Activated T-helper 2 cell treated with anti-CD3 and anti-CD28 coated beads, Interferon-gamma antibody, Interleukin-2, Interleukin-4, amounts not matched to agents 10 μg/mL and 5 μg/mL and 100 μg/mL, durations not matched to agents 14 hours and 24 hours and 36 hours (primary cell): ENCODE measurements around the gene ZBTB38. TPM values are rescaled to one million over a fixed set of nuclear protein-coding genes. Genes with fewer than 3 reads are reported as not detected.
A peak's percentile ranks its signal among the peaks of the same experiment; 100 is the strongest.

ENCODE experiments used
- DNase-seq: peaks from one replicate; pipeline ENCODE4 v3.0.0; 2021; ENCODE audit warnings: low spot score
- H3K27ac Mint-ChIP-seq: one replicate; pipeline ENCODE4 v1.8.0; 2021; ENCODE audit warnings: mixed read lengths
- H3K27me3 Mint-ChIP-seq: one replicate; pipeline ENCODE4 v1.8.0; 2021; ENCODE audit warnings: low read depth, mixed read lengths
- H3K36me3 Mint-ChIP-seq: one replicate; pipeline ENCODE4 v1.8.0; 2021; ENCODE audit warnings: low read depth, mixed read lengths
- H3K4me1 Mint-ChIP-seq: one replicate; pipeline ENCODE4 v1.8.0; 2021; ENCODE audit warnings: low read depth, mixed read lengths
- H3K4me3 Mint-ChIP-seq: one replicate; pipeline ENCODE4 v1.8.0; 2021; ENCODE audit warnings: low read depth, mild to moderate bottlenecking, moderate library complexity, mixed read lengths
- H3K9me3 Mint-ChIP-seq: one replicate; pipeline ENCODE4 v1.8.0; 2021; ENCODE audit warnings: mixed read lengths
- intact Hi-C: fragments of 100-400 bp; cut with micrococcal nuclease; formaldehyde crosslinking; loops from one replicate; pipeline ENCODE4 v1.15.1; 2023
- total RNA-seq: library from RNA; stranded (reverse); gene quantifications from 2 replicates; pipeline ENCODE4 v1.2.3, GENCODE V29; 2022

Gene ZBTB38
- total RNA-seq, 1 donor from 2014 or later = 25.4 TPM

DNA sequence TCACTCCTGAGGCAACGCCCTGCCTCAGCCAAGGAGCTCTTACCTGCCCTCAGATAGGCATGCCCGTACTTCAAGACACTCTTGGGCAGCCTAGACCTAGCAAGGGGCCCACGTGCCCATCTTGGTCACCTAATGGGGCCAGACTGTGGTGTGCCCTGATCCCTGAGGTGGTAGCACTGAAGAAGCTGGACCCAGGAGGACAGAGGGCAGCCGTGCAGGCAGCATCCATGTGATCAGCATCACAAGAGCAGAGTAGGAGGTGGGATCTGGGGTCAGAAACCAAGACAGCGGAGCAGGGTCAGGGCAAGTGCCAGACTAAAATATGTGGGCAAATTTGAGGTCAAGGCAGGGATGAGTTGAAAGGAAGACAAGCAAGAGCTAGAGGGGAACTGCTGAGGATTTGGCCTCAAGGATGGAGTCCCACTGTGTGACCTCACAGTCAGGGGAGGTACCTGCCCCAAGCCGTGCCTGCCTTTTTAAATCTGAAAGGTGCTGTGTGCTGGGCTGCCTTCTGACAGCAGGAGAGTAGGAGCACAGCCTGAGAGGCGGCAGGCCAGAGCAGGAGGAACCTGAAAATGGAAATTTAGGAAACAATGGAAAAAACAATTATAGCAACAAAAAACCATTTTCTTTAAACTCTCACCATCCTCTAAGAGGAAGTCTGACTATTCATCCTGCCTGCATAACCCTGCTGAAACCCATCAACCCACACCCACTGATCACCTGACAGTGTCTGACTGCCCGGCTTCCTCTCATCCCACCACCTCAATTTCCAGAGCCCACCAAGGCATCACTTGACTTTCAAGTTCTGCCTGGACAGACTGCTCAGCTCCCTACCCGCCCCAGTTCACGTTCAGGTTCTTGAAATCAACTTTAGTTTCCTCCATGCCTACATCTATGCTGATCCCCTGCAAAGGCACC is 7.3 kb downstream of the ZBTB38 start:
- H3K4me1 Mint-ChIP-seq = peaks cover 39% of the 10 kb centered on the region
- no peaks in the 10 kb centered on the region for H3K27me3 Mint-ChIP-seq
- no peak for DNase-seq
- H3K4me3 Mint-ChIP-seq = no peak overlapping the region
- no peaks in the 10 kb centered on the region for H3K9me3 Mint-ChIP-seq
- peak overlapping the region; percentile 27 for H3K27ac Mint-ChIP-seq
- intact Hi-C loops = no loop called here
- no peaks in the 10 kb centered on the region for H3K36me3 Mint-ChIP-seq

DNA sequence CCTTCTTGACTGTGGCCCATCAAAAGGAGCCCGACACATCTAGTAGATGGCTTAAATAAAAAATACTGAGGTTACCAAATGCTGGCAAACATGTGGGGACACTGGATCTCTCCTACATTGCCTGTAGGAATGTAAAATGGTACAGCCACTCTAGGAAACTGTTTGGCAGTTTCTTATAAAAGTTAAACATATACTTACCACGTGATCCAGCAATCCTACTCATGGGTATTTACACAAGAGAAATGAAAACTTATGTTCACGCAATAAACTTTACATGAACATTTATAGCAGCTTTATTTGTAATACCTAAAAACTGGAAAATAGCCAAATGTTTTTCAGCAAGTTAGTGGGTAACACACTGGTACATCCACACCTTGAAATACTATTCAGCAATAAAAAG is 9.1 kb downstream of the ZBTB38 start:
- Mint-ChIP-seq H3K4me3 (no peak overlapping the region), H3K27ac (no peak overlapping the region), H3K4me1 (peaks cover 36% of the 10 kb centered on the region)

DNA sequence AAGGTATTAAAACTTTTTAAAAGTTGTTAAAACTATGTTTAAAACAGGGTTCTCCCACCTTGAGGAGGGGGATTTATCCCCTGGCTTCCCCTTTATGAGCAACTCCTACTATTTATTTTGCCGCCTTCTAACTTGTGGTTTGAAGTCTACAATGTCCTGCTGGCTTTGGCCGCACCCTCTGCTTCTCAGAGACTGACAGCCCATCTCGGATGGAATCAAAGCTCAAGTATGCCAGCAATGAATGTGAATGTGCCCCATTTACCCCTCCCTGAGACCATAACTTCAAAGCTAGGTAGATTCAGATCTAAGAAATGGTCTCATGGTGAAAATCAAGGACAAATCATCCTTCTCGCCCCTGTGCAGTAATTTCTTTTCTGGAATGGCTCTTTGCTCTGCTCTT is 10.3 kb downstream of the ZBTB38 start:
- peaks cover 29% of the 10 kb centered on the region for H3K4me1 Mint-ChIP-seq
- DNase-seq = no peak
- H3K27me3 Mint-ChIP-seq = no peaks in the 10 kb centered on the region
- H3K4me3 Mint-ChIP-seq = no peak overlapping the region
- no peaks in the 10 kb centered on the region for H3K36me3 Mint-ChIP-seq
- no peaks in the 10 kb centered on the region for H3K9me3 Mint-ChIP-seq
- intact Hi-C loops = no loop called here
- no peak overlapping the region for H3K27ac Mint-ChIP-seq

More for the DNA sequence above, 9.1 kb downstream of the ZBTB38 start:
- no peak for DNase-seq
- H3K27me3 Mint-ChIP-seq = no peaks in the 10 kb centered on the region
- intact Hi-C loops = no loop called here
- H3K36me3 Mint-ChIP-seq = no peaks in the 10 kb centered on the region
- no peaks in the 10 kb centered on the region for H3K9me3 Mint-ChIP-seq

DNA sequence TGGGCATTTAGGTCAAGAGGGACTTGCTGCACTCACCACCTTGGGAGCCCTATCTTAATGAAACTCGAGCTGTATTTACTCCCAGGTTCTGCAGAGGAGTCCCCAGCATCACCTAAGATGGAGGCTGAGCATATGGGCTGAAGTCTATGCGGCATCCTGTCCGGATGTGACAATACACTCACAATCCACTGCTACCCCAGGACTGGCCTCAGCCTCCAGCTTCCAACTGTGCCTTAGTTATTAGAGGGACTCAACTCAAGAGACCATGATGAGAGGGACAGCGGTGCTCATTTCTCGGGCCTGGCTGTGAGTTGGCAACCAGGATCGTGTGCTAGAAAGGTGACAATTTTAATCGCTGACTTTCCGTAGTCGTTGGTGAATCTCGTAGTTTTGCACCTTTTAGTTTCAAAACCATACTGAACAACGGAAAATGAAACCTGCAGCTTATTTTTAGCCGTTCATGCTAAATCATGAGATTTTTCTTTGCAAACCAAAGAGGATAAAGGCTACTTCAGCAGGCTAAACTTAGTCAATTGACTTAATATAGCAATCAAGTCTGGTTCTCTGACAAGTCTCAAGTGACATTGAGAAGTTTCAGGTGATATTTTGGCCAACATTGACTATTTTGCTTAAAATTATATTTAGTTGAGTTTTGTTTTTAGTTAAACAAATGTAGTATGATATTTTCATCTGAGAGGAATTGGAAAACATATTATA is 11.1 kb downstream of the ZBTB38 start:
- Mint-ChIP-seq H3K9me3 (no peaks in the 10 kb centered on the region), H3K36me3 (no peaks in the 10 kb centered on the region), H3K4me3 (no peak overlapping the region), H3K27ac (peak overlapping the region; percentile 44), H3K27me3 (no peaks in the 10 kb centered on the region), H3K4me1 (peaks cover 28% of the 10 kb centered on the region)
- no peak for DNase-seq
- intact Hi-C loops = no loop called here

DNA sequence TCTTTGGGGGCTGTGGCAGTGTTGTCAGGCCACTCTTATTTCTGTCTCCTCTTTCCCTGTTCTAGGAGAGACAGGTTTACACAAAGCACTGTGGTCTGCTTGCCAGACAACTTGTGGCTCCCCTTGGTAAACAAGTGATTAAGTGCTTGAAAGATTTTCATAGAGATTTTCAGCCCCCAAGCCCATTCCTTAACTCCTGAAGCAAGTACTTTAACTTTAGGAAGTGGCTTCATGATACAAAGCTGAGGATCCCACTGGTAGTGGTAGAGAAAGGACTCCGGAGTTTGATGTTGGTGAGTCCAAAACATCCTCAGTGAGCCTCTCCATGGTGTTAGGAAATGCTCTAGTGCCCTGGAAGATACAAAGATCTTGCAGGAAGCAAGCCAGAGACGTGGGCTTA is 12.0 kb downstream of the ZBTB38 start:
- Mint-ChIP-seq H3K27ac (peak overlapping the region; percentile 13), H3K4me3 (no peak overlapping the region), H3K9me3 (no peaks in the 10 kb centered on the region), H3K4me1 (peaks cover 28% of the 10 kb centered on the region), H3K36me3 (no peaks in the 10 kb centered on the region), H3K27me3 (no peaks in the 10 kb centered on the region)
- intact Hi-C loops = no loop called here
- DNase-seq = no peak

DNA sequence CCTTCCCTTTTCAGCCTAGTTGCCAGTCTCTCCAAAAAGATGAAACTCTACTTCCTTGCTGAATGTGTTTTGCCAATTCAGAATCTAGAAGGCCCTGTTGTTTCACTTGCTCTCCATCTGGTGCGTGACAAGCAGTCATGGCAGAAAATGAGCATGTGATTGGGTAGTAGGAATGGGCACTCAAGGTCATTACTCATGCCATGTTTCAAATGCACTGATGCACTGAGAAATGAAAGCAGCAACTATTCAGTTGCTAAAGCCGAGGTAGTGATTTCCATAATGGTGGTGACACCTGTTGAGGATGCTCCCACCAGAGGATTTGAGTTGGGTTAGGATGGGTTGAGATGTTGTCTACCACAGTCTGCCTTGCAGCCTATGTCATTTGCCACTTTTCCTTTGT is 12.7 kb downstream of the ZBTB38 start:
- no peak overlapping the region for H3K4me3 Mint-ChIP-seq
- no peaks in the 10 kb centered on the region for H3K36me3 Mint-ChIP-seq
- no peaks in the 10 kb centered on the region for H3K9me3 Mint-ChIP-seq
- H3K27ac Mint-ChIP-seq = no peak overlapping the region
- DNase-seq = no peak
- peaks cover 3% of the 10 kb centered on the region for H3K27me3 Mint-ChIP-seq
- H3K4me1 Mint-ChIP-seq = peaks cover 21% of the 10 kb centered on the region
- intact Hi-C loops = no loop called here

DNA sequence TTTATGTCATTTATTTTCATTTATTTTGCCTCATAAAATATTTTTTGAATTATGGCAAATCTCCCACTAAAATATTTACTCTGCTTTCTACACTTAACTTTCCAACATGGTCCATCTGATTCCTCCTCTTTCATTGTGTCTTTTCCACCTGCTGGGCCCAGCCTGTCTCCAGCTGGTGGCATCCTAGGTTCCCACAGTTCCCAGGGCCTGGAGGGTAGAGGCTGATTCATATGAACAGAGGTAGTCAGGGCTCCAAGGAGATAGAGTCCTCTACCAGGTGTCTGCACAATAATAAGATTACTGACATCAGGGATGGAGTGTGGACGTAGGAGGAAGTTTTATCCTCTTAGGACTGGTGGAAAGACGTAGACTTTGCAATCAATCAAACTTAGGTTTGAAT is 14.3 kb downstream of the ZBTB38 start:
- intact Hi-C loops = no loop called here
- H3K36me3 Mint-ChIP-seq = no peaks in the 10 kb centered on the region
- peaks cover 6% of the 10 kb centered on the region for H3K27me3 Mint-ChIP-seq
- H3K27ac Mint-ChIP-seq = no peak overlapping the region
- no peak overlapping the region for H3K4me3 Mint-ChIP-seq
- DNase-seq = no peak
- H3K4me1 Mint-ChIP-seq = peaks cover 10% of the 10 kb centered on the region
- H3K9me3 Mint-ChIP-seq = no peaks in the 10 kb centered on the region

DNA sequence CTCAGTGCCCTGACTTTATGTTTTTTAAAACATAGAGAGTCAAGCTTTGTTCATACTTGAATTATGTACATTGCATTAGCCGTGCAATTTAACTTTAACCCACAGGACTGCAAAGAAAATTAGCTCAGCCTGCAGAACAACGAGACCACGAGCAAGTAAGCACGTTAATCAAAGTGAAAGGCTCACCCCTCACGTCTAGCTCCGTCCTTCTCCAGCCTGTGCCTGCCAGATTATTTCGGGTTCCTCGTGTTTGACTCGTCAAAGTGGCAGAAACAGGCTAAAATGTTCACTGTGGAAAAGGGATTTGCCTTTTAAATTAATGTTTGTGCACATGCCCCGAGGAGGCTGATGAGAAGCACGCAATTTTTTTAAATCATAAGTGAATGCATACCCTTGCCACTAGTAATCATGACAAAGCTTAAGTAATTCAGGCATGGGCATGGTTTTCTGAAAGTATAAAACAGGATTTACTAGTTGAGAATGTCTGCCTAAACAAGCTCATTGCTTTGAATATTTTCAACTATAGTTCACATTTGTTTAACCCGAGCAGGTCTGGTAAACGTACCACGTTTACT is 15.3 kb downstream of the ZBTB38 start:
- DNase-seq = no peak
- Mint-ChIP-seq H3K4me3 (no peak overlapping the region), H3K4me1 (peaks cover 9% of the 10 kb centered on the region), H3K9me3 (no peaks in the 10 kb centered on the region), H3K27me3 (peaks cover 6% of the 10 kb centered on the region), H3K27ac (no peak overlapping the region), H3K36me3 (no peaks in the 10 kb centered on the region)
- intact Hi-C loops = loop anchor here (2.0 kb wide), 1 partner anchor 13 kb away; no protein-coding TSS in a partner anchor

DNA sequence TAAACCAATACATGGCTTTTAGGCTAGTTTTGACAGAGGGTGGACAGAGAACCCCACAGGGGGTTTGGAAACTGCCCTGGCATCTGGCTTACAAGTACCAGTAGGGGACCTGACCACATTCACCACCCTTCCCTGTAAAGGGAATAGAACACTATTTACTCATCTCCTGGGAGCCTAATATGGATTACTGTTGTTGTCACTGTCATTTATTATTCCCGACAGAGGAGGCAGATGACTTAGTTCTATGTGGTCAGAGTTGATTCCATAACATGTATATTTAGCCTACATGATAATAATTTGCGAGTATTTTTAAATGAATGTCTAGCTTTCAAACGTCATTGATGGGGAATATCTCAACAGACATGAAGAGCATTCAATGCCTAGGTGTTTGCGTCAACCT is 15.9 kb downstream of the ZBTB38 start:
- no peak overlapping the region for H3K4me3 Mint-ChIP-seq

DNA sequence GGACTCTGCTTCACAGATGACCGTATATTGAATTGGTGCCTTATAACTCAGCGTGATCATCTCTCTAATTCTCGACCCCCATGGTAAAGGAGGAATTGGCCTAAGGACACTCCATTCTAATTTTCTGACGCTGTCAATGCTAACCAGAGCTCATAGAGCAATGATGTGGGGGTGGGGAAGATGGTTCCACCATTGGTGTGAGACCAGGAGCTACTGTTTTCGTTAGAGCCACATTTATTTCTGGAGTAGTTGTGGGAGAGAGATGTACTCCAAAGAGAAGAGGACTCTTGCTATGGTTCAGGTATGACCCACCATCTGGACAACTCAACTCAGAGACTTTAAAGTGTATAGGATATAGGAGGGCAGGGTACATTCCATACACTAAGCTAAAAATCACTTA is 16.3 kb downstream of the ZBTB38 start:
- peaks cover 6% of the 10 kb centered on the region for H3K27me3 Mint-ChIP-seq
- H3K9me3 Mint-ChIP-seq = no peaks in the 10 kb centered on the region
- DNase-seq = no peak
- no peak overlapping the region for H3K27ac Mint-ChIP-seq
- H3K4me1 Mint-ChIP-seq = peaks cover 9% of the 10 kb centered on the region
- intact Hi-C loops = loop anchor here (2.0 kb wide), 1 partner anchor 14 kb away; no protein-coding TSS in a partner anchor
- H3K4me3 Mint-ChIP-seq = no peak overlapping the region
- no peaks in the 10 kb centered on the region for H3K36me3 Mint-ChIP-seq

More for the DNA sequence above, 15.9 kb downstream of the ZBTB38 start:
- Mint-ChIP-seq H3K36me3 (no peaks in the 10 kb centered on the region), H3K27me3 (peaks cover 6% of the 10 kb centered on the region), H3K9me3 (no peaks in the 10 kb centered on the region), H3K27ac (no peak overlapping the region), H3K4me1 (peaks cover 8% of the 10 kb centered on the region)
- no peak for DNase-seq
- intact Hi-C loops = loop anchor here (2.0 kb wide), 1 partner anchor 13 kb away; no protein-coding TSS in a partner anchor

DNA sequence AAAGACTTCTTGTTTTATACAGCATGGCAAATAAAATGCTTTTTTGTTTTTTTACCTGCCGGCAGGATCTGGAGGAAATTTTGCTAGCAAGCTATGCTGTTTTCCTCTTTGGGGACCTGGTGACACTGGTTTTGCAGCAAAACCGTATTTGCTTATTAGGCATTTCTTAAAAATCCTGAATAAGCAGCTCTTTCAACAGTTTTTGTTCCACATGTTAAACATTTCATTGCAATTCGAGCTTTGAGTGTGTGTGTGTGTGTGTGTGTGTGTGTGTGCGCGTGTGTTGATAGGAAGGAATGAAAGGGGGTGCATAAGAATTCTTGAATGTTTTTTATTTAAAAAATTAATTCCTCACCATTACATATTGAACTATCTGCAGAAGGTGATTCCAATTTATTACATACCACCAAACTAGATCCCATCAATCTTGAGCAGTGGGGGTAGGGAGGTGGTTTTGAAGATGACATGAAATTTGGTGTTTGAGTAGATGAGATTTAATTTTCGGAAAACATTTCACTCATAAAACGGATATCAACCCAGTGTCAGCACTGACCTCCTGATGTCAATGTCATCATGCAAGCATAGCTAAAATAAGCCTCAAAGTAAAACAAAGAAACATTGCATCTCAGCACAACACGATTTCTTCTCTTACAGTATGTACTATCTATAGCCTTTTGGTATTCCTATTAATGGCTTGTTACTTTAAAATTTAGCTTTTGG is 17.3 kb downstream of the ZBTB38 start:
- H3K4me1 Mint-ChIP-seq = peaks cover 12% of the 10 kb centered on the region
- H3K36me3 Mint-ChIP-seq = no peaks in the 10 kb centered on the region
- no peak overlapping the region for H3K27ac Mint-ChIP-seq
- intact Hi-C loops = loop anchor here (2.0 kb wide), 1 partner anchor 15 kb away; no protein-coding TSS in a partner anchor
- H3K27me3 Mint-ChIP-seq = peaks cover 6% of the 10 kb centered on the region
- H3K4me3 Mint-ChIP-seq = no peak overlapping the region
- DNase-seq = no peak
- no peaks in the 10 kb centered on the region for H3K9me3 Mint-ChIP-seq

DNA sequence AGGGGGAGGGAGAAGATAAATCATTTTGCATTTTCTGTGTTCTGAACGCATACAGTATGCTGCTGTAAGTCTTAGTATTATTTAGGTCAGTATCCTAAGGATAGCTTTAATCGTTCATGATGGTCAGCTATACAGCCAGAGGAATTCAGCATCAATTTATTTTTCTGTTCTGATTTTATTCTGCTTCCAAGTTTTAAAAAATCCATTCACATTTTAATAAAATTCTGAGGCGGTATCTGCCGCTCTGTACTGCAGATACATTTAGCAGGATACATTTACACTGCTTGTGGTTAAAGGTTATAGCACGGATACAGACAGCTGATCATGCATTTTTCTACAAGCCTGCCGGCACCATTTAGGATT is 17.8 kb downstream of the ZBTB38 start:
- H3K27me3 Mint-ChIP-seq = peaks cover 6% of the 10 kb centered on the region
- H3K27ac Mint-ChIP-seq = no peak overlapping the region
- H3K4me3 Mint-ChIP-seq = no peak overlapping the region
- no peak for DNase-seq
- H3K9me3 Mint-ChIP-seq = no peaks in the 10 kb centered on the region
- no peaks in the 10 kb centered on the region for H3K36me3 Mint-ChIP-seq
- peaks cover 12% of the 10 kb centered on the region for H3K4me1 Mint-ChIP-seq
- intact Hi-C loops = no loop called here
